NCI-H510A (cell line): ENCODE measurements around the gene CDC42.

Experiments
- DNase-seq: peaks from one replicate; lab custom pipeline; 2025; lab: John Stamatoyannopoulos, UW

CDC42 gene

DNA sequence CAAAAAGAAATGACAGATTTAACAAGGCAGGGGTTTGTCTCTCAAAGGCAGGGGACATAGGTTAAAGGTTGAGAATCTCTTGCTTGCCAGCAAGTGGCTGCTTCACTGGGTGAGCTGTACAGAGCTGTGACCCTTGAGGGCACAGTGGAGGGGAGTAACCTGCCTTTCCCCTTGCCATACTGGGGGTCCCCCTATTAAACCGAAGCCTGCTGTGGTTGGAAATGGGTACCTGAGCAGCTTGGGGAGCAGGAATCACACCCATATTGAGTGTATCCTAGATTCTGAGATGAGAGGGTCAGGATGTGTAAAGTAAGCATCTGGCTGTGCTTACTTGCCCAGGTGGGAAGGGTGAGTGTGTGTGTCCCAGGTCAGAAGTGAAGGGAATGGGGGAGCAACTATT is 58.6 kb downstream of the CDC42 start:
- no peak for DNase-seq

DNA sequence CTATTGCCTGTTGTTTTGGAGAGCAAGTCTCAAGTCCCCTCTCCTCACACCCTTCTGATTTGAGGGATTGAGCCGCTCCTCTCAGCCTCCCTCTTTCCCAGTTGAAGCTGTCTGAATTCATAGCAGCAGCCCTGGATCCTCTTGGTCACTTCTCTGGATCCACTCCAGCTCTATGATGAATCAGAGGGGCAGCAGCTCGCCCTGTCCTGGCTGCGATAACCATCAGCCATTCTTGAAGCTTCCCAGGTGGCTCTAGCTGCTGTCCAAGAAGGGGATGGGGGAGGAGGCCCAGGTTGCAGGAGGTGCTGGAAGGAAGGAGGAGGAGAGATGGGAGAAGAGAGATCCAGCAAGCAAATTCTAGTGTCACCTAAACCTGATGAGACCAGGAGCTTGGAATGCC is 59.1 kb downstream of the CDC42 start:
- DNase-seq: no peak

DNA sequence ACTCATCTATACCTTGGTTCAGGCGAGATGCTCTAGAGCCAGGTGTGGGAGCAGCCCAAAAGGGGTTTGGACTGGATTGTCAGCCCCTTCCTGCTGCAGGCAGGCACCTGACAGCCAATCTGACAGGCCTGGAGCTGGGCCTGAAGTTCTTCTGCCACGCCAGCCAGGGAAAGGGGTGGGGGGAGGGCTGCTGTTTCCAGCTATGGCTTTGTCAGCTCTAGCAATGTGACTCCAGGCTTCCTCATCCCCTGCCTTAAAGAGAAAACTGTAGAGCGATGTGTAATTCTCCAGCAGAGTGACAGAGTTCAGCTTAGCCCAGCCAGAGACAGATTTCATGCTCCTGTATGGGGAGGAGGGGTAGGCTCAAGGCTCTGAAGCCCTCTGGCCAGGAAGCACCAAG is 60.0 kb downstream of the CDC42 start:
- DNase-seq: no peak

DNA sequence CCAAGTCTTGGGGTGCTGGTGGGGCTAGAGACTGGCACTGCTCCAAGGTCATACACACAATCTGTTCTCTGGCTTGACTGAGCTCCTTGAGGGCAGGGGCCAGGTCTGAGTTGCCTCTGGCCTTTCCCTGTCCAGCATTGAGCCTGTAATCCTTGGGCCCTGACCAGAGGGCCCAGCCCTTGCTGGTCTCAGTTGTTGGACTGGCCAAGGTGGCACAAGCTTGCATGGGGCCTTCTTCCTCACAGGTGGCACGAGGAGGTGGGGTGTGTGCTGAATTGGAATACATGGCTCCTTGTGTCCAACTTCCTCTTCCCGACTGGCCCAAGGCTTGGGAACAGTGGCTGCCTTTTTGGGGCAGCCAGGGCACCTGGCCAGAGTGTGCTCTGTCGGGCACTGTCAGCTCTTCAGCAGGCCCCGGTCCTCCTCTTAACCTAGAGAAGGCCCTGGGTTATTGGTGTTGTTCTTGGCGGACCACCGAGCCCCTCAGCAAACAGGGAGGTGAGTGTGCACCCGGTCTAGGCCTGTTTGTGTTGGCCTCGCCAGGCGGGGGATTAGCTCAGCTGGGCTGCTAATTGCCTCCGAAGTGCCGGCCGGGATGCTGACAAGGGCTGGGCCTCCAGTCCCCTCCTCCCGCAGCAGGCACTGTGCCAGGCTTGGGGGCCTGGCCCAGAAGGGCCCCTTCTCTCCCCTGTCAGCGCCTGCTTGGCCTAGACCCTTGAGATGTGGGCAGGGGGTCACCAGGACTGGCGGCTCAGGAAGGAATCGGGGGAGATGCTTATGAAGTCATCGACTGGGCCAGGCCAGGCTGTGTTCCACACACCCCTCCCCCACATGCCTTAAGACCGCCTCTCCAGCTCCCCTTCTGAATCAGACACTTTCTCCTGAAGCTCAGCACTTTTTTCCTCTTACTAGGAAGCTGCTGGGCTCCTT is 61.8 kb downstream of the CDC42 start:
- no peak for DNase-seq

DNA sequence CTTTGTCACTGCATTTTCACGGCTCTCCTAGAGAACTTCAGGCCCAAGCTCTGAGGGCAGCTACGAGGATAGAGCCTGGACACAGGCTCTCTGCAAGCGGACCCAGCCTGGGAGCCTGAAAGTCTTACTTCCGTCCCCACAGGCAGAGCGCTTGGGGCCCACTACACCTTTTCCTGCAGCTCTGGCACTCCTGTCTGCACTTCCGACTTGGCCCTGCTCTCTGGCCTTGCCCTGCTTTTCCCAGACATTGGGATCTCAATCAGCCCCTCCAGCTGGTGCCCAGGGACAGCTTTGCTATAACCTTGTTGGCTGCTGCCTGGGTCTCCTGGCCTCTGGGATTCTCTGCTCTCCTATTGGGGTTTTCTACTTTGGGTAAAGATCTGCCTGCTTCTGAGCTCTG is 62.8 kb downstream of the CDC42 start:
- DNase-seq: no peak

DNA sequence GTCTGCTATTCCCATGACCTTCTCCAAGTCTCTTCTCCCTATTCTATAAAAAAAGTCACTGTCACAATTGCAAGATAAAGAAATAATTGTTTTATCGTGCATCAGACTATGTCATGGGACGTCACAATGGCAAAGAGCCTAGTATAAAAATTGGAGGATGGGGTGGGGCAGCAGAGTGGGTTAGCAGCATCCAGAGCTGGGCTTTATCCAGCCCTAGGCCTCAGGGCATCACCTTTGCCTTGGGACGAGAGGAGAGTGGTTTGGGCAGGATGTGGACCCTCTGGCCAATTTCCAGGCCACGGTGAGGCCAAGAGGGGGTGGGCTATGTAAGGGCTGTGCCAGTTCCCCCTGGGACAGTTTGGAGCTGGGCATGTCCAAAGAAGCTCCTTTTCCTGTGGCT is 64.7 kb downstream of the CDC42 start:
- DNase-seq: no peak

DNA sequence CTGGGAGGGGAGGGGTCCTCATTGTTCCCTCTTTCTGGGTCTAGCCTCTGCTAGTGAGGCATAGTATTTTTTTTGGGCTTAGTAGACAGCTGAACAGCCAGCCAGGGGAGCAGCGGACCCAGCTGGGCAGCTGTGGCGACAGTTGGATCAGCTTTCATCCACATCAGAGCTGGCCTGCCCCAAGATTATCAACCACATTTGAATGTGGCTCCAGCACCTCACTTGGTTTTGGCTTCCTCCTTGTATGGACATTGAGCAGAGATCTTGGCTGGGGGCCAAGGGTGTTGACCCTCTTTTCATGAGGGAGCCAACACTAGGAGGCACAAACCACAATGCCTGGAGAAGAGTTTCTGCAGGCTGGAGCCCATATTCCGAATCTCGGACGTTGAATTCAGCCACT is 65.3 kb downstream of the CDC42 start:
- DNase-seq: no peak

DNA sequence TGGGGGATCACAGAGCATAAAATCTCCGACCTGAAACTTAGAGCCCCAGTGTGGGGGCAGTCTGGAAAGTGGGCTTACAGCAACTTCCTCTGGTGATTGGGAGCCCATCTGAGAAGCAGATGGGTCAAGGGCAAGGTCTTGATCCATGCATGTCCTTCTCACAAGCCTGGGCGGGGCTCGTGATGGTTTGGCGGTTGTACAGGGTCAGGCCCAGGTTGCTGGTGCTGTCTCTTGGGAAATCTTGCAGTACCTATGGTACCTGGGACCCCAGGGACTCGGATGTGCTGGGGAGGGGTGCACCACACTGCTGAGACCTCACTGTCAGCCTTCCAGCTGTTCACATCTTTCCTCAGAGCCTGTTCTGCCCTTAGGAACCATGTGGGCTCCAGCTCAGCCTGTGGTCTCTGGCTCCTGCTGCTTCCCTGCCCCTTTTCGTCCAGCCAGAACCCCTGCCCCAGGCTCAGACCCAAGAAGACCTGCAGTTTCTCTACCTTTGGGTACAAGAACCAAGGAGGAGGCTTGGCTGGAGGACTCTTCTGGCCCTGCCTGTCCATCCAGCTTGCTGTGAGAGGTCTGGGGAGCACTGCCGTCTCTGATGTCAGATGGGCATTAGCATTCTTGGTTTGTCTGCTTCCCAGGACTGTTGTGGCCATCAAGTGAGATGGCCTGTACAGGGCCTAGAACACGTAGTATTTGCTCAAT is 65.9 kb downstream of the CDC42 start:
- DNase-seq: no peak

DNA sequence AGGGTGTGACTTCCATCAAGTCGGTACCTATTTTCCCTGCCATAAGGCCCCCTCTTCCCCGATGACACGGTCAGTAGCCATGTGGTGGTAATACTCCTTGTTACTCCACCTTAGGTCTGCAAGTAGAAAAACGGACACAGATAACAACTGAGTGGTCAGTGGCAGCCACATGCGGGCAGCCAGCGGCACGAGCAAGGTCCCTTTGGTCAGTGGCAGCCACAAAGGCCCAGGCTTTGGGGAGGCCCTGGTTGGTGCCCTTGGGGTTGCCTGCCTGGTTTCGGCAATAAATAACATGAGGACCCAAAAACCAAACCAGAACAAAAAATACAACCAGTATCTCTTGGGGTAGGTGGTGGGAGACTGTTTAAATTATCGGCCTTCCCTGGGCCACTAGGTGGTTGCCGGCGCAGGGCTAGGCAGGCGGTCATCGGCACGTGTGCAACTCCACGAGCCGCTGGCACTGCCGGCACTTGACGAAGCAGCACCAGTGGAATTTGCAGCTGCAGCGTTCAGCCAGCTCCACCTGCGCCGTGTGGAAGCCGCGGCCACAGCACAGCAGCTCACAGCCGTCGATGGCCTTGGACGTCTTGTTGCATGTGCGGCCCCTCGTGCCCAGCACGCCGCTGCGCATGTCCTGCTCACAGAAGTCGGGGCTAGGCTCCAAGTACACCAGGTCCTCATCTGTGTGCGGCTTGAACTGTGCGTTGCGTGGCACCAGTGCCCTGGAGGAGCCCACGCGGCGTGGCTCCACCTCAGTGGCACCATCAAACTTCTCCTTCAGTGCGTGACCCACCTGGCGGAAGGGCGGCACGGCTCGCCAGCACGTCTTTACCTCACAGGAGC is 67.3 kb downstream of the CDC42 start:
- DNase-seq: no peak

DNA sequence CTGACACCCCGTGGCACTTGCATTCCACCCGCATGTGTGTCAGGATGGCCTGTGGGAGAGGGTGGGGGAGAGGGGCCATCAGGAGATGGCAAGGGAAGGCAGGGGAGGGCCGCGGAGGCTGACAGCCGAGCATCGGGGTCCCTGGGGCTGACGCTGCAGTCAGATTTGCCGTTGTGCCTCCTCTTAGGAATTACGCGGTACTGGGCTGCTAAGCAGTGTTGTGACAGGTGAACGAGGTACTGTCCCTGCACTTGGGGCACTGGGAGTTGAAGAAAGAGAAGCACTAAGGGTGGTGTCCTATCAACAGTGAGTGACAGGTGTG is 67.9 kb downstream of the CDC42 start:
- no peak for DNase-seq

DNA sequence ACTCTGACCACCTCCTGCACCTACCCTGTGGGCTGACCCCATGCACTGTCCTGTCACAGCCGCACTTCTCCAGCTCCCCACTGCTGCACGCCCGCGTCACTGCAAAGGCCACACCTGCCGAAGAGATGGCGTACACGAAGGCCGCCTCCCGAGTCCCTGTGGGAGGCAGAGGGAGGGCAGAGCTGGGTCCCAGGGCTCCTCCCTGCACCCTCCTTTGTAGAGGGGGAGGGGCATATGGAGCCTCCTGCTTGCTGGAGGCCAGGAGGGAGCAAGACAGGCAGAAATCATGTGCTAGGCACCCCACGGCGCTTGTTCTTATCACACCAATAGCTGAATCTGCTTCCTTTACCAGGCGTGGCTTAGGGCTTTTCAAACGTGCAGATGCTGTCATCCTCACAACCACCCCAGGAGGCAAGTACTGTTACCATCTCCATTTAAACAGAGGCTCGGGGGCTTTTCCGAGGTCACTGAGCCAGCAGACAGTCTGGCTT is 69.0 kb downstream of the CDC42 start:
- peak; percentile 75 for DNase-seq

DNA sequence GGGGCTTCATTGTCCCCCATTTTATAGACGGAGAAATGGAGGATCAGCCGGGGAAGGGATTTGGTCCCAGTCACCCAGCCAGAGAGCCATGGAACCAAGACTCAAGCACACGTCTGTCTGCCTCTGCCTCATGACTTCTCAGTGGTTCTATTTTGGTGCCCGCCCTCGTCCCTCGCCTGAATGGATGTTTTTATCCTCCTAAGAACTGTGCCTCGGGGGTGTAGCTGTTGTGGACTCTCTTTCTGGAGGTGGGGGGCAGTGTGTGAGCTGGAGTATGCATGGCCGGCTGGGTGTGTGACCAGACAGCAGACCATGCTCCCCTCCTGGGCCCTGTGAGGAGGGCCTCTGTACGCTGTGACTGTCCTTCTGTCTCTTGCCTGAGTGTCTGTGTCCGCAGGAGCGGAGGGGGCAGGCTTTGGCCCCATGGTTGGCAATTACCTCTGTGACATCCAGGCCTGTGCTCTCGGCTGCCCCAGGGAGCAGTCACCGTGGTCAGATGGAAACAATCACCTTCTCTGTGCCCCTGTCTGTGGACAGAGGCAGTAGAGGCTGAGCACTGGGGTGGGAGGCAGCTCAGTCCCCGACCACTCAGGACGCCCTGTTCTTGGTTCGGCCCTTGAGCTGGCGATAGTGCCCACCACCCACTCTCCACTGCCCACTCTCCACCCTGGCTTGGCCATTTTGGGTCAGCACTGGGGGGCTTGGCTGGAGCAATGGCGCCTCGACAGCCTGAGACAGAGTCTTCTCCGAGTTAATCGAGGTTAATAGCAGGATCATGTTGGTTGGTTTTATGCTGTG is 70.0 kb downstream of the CDC42 start:
- no peak for DNase-seq

DNA sequence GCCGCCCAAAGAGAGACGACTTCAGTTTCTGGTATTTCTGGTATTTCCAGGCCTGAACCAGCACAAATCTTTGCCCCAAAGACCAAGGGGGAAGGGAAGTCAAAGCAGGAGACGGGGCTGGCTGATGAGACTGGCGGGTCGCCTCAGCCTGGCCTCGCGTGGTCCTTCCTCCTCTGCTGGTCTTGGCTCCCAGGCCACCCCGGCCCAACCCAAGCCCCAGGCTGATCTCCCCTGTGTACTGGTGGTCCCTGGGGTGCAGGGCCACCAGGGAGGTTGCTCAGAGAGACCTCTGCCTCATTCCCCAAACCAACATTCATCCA is 70.5 kb downstream of the CDC42 start:
- DNase-seq: no peak

DNA sequence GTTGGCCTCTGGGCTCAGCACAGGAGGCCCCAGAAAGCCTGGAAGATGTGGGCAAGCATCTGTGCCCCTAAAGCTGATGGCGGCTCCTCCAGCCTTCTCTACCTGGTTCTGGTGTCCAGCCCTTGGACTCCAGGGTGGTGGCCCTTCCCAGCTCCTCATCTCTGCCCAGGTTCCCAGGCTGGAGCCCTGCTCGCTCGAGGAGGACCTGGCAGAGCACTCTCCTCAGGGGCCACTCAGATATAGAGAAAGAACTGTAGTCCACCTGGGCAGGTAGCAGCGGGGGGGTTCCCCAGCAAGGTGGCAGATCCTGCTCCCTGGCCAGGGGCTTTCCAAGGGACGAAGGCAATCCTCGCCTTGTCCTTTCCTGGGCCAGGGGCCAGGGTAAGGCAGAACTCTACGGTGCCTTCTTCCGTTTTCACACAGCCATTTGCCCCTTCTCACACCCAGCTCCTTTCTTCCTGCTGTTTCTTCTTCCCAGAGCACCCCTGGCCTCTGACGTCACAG is 71.4 kb downstream of the CDC42 start:
- DNase-seq: no peak

DNA sequence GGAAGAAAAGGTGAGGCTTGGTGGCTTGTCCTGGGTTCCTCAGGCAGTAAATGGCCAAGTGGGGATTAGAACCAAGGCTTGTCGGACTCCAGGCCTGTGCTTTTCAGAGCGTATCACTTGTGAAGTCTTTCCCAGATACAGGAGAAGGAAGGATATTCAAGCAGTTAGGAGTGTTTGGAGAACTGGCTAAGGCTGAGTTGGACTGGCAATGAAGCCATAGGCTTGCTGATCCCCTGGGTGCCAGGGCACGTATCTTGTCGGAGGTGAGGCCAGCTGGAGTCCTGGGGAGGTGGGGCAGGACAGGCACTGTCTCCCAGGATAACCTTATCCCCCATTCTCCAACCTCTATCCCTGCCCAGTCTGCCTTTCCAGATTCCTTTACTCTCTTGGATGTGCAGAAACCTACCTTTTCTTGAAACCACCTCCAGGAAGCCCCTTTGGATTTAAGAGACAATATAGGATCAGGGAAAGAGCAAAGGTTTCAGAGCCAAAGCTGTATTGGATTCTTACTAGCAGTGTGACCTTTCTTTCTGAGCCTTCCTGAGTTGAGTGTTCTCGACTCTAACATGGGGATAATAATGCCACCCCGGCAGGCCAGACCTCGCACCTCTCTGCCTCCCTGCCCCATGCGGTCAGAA is 72.2 kb downstream of the CDC42 start:
- no peak for DNase-seq

DNA sequence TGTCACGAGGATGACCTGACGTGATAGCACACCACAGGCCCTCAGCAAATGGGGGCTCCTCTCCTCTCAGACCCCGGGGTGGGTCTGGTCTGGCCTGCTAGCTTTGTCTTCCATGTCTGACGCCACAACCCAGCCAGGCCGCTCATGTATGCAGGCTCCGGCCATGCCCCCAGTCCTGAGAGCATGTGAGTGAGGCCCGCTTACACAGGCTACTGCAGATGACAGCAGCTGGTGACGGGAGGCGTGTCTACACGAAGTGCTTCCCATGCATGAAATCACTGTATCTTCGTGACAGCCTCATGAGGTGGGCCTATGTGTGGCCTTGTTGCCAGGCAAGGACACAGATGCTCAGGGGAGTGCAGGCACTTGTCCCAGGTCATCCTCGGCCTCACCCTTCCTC is 74.0 kb downstream of the CDC42 start:
- DNase-seq: no peak

DNA sequence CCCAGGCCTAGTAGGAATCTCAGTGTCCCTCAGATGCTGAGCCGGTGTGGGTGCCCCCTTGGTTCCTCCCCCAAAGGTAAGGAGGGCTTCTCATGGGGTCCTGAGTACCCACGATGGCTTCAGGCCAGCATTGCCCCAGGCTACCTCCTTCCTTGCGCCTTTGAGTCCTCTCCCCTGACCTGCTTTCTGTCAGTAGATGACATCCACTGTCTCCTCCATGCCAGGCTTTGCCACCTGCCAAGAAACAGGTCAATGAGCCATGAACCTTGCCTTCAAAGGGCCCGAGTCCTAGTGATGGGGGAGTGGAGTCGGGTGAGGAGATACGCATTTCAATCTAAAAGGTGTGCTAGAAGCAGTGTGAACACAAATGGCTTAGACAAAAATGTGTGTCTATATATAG is 74.7 kb downstream of the CDC42 start:
- DNase-seq: no peak

DNA sequence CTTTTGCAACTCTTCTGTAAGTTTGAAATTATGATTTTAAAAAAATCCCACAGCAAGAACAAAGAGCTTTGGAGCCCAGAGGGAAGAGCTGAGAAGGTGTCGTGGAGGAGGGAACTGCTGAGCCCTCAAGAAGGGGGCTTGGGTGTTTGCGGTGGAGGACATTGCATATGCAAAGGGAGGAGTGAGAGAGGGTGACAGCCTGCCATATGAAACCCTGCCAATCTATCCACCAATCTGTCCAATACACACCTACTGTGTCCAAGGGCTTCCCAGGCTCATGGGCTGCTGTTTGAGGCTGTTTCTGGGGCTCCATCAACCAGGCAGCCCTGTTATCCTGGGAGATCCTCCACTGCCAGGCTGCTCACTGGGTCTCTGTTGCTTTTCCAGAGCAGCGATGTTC is 75.2 kb downstream of the CDC42 start:
- no peak for DNase-seq

DNA sequence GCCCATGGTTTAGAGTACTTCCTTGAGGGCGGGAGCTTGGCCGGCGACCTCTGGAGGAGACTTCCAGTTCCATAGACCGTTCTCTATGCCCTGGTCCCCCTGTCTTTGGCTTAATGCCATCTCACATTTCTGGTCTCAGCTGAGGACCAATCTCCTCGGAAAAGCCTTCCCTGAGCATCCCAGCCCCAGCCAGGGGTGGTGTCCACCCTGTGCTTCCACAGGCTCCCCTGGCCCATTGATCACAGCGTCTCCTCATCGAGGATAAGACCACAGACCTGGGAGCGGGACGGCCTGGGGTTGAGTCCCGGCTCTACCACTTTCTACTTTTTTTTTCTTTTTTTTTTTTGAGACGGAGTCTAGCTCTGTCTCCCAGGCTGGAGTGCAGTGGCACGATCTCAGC is 75.9 kb downstream of the CDC42 start:
- no peak for DNase-seq

DNA sequence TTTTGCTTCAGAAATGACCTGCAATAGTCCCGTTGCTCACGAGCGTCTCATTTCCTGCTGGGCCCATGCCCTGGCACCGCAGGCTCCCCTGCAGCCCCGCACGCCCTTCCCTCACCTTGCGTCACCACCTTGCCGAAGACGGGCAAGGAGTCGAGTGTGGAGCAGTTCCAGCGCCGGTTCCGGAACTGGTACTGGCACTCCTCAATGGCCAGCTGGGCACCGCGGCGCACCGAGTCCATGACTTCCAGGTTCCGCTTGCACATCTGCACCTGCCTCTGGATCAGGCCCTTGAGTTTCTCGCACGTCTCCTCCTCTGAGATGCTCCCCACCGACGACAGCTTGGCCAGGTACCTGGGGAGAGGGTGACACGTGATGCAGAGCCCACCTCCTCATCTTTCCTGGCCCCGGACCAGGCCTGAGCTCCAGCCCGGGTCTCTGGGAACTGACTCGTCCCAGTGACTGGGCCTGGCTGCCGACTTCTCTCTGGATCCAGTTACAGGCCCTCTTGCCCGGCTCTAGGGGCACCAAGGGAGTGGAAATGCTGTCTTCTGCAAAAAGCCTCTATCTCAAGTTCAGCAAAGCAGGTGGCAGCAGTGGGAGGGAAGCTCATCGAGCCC is 77.1 kb downstream of the CDC42 start:
- no peak for DNase-seq

DNA sequence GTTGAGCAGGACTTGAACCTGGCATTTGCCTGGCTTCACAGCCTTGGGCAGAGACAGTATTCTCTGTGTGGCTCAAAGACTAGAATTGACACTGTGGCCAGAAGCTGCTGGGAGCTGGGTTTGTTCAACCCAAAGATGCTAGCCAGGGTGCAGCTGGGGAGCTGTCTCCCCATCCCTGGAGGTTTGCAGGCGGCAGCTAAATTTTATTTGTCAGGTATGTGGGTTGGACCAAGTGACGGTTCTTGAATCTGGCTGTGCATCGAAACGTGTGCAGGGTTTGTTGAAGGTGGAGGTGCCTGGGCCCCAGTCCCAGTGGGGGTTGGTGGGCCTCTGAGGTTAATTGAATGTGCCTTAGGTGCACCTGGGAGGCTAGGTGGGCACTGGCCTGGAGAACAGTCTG is 78.6 kb downstream of the CDC42 start:
- DNase-seq: no peak
